Esophagus muscularis mucosa (tissue), 4 donors: Measurements from ENCODE around the gene PRDM16. TPM values are rescaled to one million over a fixed set of nuclear protein-coding genes. Genes with fewer than 3 reads are reported as not detected.

Experiments used
- DNase-seq: peaks from one replicate; pipeline ENCODE4 v3.0.0-alpha.2; 2017; ENCODE audit errors: extremely low spot score
- H3K27ac ChIP-seq, 4 donors: fragments of 200-600 bp; sonication (generic); replicated peaks in 1 of 4; 1 replicate in 3 of 4; 2 replicates in 1 of 4; pipeline ENCODE4 v1.5.1; 2016 to 2019; ENCODE audit warnings: mild to moderate bottlenecking in 1 of 4
- H3K27me3 ChIP-seq, 4 donors: fragments of 200-600 bp; sonication (generic); one replicate each; pipeline versions ENCODE4 v1.5.1 to v1.6.0; 2016 to 2019
- H3K36me3 ChIP-seq, 4 donors: fragments of 200-600 bp; sonication (generic); one replicate each; pipeline ENCODE4 v1.5.1; 2016 to 2019
- H3K4me1 ChIP-seq, 4 donors: fragments of 200-600 bp; sonication (generic); one replicate each; pipeline ENCODE4 v1.5.1; 2016 to 2019
- H3K4me3 ChIP-seq, 4 donors: fragments of 200-600 bp; sonication (generic); 1 replicate in 2 of 4; 2 replicates in 2 of 4; pipeline ENCODE4 v1.5.1; 2016 to 2019; ENCODE audit warnings: mild to moderate bottlenecking in 4 of 4, moderate library complexity in 1 of 4
- H3K9me3 ChIP-seq, 4 donors: fragments of 200-600 bp; sonication (generic); 1 replicate in 3 of 4; 2 replicates in 1 of 4; pipeline ENCODE4 v1.5.1; 2016 to 2019
- EP300 ChIP-seq: sonication (generic); formaldehyde crosslinking; IDR thresholded peaks from one replicate; pipeline ENCODE4 v1.6.1; 2017; ENCODE audit warnings: antibody characterized with exemption
- POLR2A ChIP-seq: fragments of 450-650 bp; IDR thresholded peaks from one replicate; pipeline ENCODE4 v1.6.1; 2017; ENCODE audit warnings: antibody characterized with exemption, moderate library complexity, mild to moderate bottlenecking, low read depth
- POLR2AphosphoS5 ChIP-seq, 2 donors: sonication (generic); formaldehyde crosslinking; IDR thresholded peaks; one replicate each; pipeline ENCODE4 v1.6.1; 2017; ENCODE audit warnings: antibody characterized with exemption in 2 of 2
- WGBS: methylation state at CpG from one replicate; pipeline ENCODE4 v1.1.5; 2018; 5-methylcytosine and 5-hydroxymethylcytosine counted together
- intact Hi-C: fragments of 100-400 bp; cut with DNase I; formaldehyde crosslinking; loops from one replicate; pipeline ENCODE4 v1.15.1; 2023
- total RNA-seq, 4 donors: library from RNA; depleted of rRNA; stranded (reverse); fragments of >200 nt; gene quantifications; one replicate each; pipeline versions ENCODE4 v1.1.0 to v1.2.1, GENCODE V29; 2016
- TF ChIP-seq, protein P1 (sequence below), 3 experiments: fragments of 200-600 bp in 2 of 3; fragments of 450-650 bp in 1 of 3; sonication (generic) in 2 of 3; IDR thresholded peaks; one replicate each; pipeline ENCODE4 v1.5.1; 2017 to 2019; ENCODE audit warnings: antibody characterized with exemption in 3 of 3, mild to moderate bottlenecking in 2 of 3, moderate library complexity in 1 of 3

PRDM16 gene
- total RNA-seq, 4 donors from 2014 or later, result 1.2 to 4.4 (median 2.2) TPM

DNA sequence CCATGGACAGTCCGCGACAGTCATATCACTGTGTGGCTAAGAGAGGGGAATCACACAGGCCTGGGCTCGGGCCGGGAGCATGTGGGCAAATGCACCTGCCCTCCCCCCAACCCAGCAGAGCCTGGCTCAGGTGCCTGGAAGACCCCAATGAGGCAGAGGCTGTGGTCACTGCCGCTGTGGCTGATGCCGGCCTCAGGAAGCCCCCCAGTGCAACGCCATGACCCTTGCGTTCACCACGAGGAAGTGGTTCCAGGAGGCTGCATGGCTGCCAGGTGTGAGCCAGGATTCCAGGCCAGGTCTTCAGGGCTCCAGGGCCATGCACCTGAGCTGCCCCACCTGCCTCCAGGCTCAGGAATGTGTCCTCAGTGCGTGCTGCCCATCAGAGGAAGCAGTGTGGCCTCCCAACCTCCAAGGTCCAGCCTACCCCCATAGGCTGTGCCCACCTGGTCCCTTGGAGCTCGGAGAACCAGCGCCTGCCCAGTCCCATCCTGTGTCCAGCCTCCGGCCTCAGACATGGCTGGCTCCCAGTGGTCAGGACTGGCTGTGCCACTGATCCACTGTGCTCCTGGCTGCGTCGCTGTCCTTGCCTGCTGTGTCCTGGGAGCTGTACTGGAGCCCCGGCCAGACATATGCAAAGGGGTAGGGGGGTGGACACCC, 393.5 kb downstream of the PRDM16 start:
- Histone ChIP-seq H3K27ac (no peak overlapping the region), H3K4me1 (peaks cover 8 to 14% (median 11%) of the 10 kb centered on the region in 4 donors), H3K4me3 (no peak overlapping the region), H3K27me3 (peaks cover 0 to 28% (median 0%) of the 10 kb centered on the region in 4 donors), H3K36me3 (no peaks in the 10 kb centered on the region), H3K9me3 (no peaks in the 10 kb centered on the region)
- intact Hi-C loops, result no loop called here
- DNase-seq, result no peak
- WGBS, result 88% methylated on average over 6 of the region's 16 CpGs
- TF ChIP-seq POLR2AphosphoS5 (IDR thresholded peaks at IDR 0.05) (no peak), EP300 (no peak), POLR2A (no peak)
- TF ChIP-seq, protein P1, sequence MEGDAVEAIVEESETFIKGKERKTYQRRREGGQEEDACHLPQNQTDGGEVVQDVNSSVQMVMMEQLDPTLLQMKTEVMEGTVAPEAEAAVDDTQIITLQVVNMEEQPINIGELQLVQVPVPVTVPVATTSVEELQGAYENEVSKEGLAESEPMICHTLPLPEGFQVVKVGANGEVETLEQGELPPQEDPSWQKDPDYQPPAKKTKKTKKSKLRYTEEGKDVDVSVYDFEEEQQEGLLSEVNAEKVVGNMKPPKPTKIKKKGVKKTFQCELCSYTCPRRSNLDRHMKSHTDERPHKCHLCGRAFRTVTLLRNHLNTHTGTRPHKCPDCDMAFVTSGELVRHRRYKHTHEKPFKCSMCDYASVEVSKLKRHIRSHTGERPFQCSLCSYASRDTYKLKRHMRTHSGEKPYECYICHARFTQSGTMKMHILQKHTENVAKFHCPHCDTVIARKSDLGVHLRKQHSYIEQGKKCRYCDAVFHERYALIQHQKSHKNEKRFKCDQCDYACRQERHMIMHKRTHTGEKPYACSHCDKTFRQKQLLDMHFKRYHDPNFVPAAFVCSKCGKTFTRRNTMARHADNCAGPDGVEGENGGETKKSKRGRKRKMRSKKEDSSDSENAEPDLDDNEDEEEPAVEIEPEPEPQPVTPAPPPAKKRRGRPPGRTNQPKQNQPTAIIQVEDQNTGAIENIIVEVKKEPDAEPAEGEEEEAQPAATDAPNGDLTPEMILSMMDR (IDR thresholded peaks at IDR 0.05), result no peak

DNA sequence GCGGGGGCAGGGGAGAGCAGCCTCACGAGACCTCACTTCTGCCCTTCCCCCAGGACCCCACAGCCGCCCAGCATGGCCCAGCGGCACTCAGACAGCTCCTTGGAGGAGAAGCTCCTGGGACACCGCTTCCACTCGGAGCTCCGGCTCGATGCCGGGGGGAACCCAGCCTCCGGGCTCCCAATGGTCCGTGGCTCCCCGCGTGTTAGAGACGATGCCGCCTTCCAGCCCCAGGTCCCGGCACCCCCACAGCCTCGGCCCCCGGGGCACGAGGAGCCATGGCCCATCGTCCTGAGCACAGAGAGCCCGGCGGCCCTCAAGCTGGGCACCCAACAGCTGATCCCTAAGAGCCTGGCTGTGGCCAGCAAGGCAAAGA, 394.0 kb downstream of the PRDM16 start:
- peaks cover 0 to 33% (median 0%) of the 10 kb centered on the region in 4 donors for H3K27me3 ChIP-seq
- peaks cover 3 to 9% (median 6%) of the 10 kb centered on the region in 4 donors for H3K4me1 ChIP-seq
- H3K27ac ChIP-seq, result no peak overlapping the region
- TF ChIP-seq, protein P1 (IDR thresholded peaks at IDR 0.05), result no peak
- TF ChIP-seq POLR2AphosphoS5 (IDR thresholded peaks at IDR 0.05) (no peak), EP300 (no peak), POLR2A (no peak)
- no peaks in the 10 kb centered on the region for H3K9me3 ChIP-seq
- no peaks in the 10 kb centered on the region for H3K36me3 ChIP-seq
- no peak for DNase-seq
- intact Hi-C loops, result no loop called here
- no CpG with 5 or more reads among the region's 22 CpGs for WGBS
- H3K4me3 ChIP-seq, result no peak overlapping the region

DNA sequence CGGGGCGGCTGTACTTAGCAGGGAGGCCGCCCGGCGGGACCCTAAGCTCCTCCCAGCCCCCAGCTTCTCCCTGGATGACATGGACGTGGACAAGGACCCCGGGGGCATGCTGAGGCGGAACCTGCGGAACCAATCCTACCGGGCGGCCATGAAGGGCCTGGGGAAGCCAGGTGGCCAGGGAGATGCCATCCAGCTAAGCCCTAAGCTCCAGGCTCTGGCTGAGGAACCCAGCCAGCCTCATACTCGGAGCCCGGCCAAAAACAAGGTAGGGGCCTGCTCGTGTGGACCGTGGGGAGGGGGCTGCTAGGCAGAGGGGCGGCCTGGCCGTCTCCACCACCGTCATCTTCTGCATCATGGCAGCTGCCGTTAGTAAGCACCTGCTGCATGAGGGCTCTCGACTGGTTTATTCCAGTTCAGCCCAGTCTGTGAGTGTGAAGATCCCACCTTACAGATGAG, 394.4 kb downstream of the PRDM16 start:
- Histone ChIP-seq H3K36me3 (no peaks in the 10 kb centered on the region), H3K27ac (no peak overlapping the region), H3K4me3 (no peak overlapping the region), H3K27me3 (peaks cover 0 to 38% (median 0%) of the 10 kb centered on the region in 4 donors), H3K9me3 (no peaks in the 10 kb centered on the region), H3K4me1 (peaks cover 0 to 4% (median 2%) of the 10 kb centered on the region in 4 donors)
- intact Hi-C loops, result no loop called here
- DNase-seq, result no peak
- 85% methylated on average over 8 of the region's 20 CpGs for WGBS
- TF ChIP-seq, protein P1 (IDR thresholded peaks at IDR 0.05), result no peak
- TF ChIP-seq EP300 (no peak), POLR2AphosphoS5 (IDR thresholded peaks at IDR 0.05) (no peak), POLR2A (no peak)

DNA sequence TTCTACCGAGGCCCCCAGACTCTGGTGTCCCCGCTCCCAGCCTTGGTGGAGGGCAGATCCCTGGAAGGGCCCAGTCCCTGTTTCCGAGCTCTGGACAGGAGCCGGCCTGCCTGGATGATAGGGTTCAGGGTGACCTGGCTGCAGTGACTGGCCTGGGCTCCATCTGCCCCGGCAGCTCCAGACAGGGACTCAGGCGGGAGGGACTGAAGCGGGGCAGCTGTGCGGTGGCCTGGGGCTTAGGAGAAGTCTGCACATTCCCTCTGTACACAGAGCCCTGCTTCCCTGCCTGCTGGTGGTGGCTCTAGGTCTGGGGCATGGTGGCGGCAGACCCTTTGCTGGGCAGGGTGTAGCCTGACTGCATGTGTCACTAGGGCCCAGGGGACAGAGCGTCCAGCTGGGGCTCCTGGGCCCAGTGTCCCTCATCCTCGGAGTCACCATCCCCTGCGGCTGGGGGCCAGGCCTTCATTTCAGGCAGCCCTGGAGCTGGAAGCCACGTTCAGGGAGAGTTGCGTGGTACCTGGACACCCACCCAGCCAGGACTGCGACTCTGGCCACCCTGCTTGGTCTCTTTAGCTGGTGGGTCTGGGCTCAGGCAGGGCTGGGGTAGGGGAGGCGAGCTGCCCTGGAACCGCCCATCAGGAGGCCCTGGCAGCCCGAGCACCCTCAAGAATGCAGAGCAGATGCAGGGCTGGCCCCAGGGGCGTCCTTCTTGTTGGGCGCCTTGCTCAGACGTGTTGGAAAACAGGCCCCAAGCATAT, 395.1 kb downstream of the PRDM16 start:
- Histone ChIP-seq H3K4me1 (no peaks in the 10 kb centered on the region), H3K27me3 (peaks cover 0 to 44% (median 0%) of the 10 kb centered on the region in 4 donors), H3K27ac (no peak overlapping the region), H3K9me3 (no peaks in the 10 kb centered on the region), H3K36me3 (no peaks in the 10 kb centered on the region), H3K4me3 (no peak overlapping the region)
- TF ChIP-seq POLR2AphosphoS5 (IDR thresholded peaks at IDR 0.05) (no peak), EP300 (no peak), POLR2A (no peak)
- TF ChIP-seq, protein P1 (IDR thresholded peaks at IDR 0.05), result no peak
- no peak for DNase-seq
- intact Hi-C loops, result no loop called here
- WGBS, result 93% methylated on average over 3 of the region's 21 CpGs
